Liver (tissue), 9 donors: ENCODE results near the gene KIT. TPM values are rescaled to one million over a fixed set of nuclear protein-coding genes. Genes with fewer than 3 reads are reported as not detected.

Experiments
- DNase-seq: peaks from one replicate; pipeline ENCODE4 v3.0.0-alpha.2; 2017; ENCODE audit warnings: low spot score
- H3K27ac ChIP-seq, 2 donors: one replicate each; pipeline ENCODE4 v1.7.0; 2013; ENCODE audit warnings: inconsistent platforms in 2 of 2, low read length in 2 of 2, control low read depth in 1 of 2, low read depth in 1 of 2, mild to moderate bottlenecking in 1 of 2
- H3K27me3 ChIP-seq, 4 donors: one replicate each; pipeline versions ENCODE4 v1.6.1 to v1.7.0; 2013; ENCODE audit warnings: low read length in 3 of 4, inconsistent platforms in 1 of 4, mild to moderate bottlenecking in 1 of 4, moderate library complexity in 1 of 4; ENCODE audit not compliant: control insufficient read depth in 4 of 4, insufficient read depth in 4 of 4
- H3K36me3 ChIP-seq, 4 donors: one replicate each; pipeline versions ENCODE4 v1.6.1 to v1.7.0; 2013; ENCODE audit warnings: low read length in 3 of 4, mild to moderate bottlenecking in 3 of 4, low read depth in 1 of 4, moderate library complexity in 1 of 4; ENCODE audit not compliant: control insufficient read depth in 4 of 4, insufficient read depth in 3 of 4
- H3K4me1 ChIP-seq, 4 donors: one replicate each; pipeline versions ENCODE4 v1.6.1 to v1.7.0; 2013; ENCODE audit warnings: low read length in 3 of 4, mild to moderate bottlenecking in 3 of 4, moderate library complexity in 1 of 4; ENCODE audit not compliant: control insufficient read depth in 4 of 4, insufficient read depth in 4 of 4
- H3K4me3 ChIP-seq, 3 donors: one replicate each; pipeline versions ENCODE4 v1.6.1 to v1.7.0; 2013; ENCODE audit warnings: low read length in 3 of 3, control low read depth in 1 of 3, low read depth in 1 of 3, mild to moderate bottlenecking in 1 of 3
- H3K9ac ChIP-seq, 2 donors: one replicate each; pipeline ENCODE4 v1.7.0; 2013; ENCODE audit warnings: low read length in 2 of 2, mild to moderate bottlenecking in 2 of 2, moderate library complexity in 2 of 2, control low read depth in 1 of 2, low read depth in 1 of 2
- H3K9me3 ChIP-seq, 4 donors: one replicate each; pipeline versions ENCODE4 v1.6.1 to v1.7.0; 2013; ENCODE audit warnings: low read length in 3 of 4; ENCODE audit not compliant: control insufficient read depth in 4 of 4
- EGR1 ChIP-seq, 2 donors: IDR thresholded peaks; 2 replicates each; pipeline ENCODE4 v1.6.1; 2016 to 2018; ENCODE audit warnings: antibody characterized with exemption in 2 of 2, low read depth in 2 of 2
- FOXA1 ChIP-seq: IDR thresholded peaks from 2 replicates; pipeline ENCODE4 v1.6.1; 2016; ENCODE audit warnings: antibody characterized with exemption
- FOXA2 ChIP-seq: IDR thresholded peaks from 2 replicates; pipeline ENCODE4 v1.6.1; 2016; ENCODE audit warnings: antibody characterized with exemption
- GABPA ChIP-seq, 2 donors: IDR thresholded peaks in 1 of 2; conservative IDR thresholded peaks in 1 of 2; 2 replicates each; pipeline ENCODE4 v1.6.1; 2016; ENCODE audit warnings: antibody characterized with exemption in 2 of 2, mild to moderate bottlenecking in 1 of 2, moderate library complexity in 1 of 2
- HNF4A ChIP-seq, 2 donors: conservative IDR thresholded peaks; 2 replicates each; pipeline ENCODE4 v1.6.1; 2016; ENCODE audit warnings: antibody characterized with exemption in 2 of 2, mild to moderate bottlenecking in 2 of 2
- HNF4G ChIP-seq: IDR thresholded peaks from 2 replicates; pipeline ENCODE4 v1.6.1; 2016; ENCODE audit warnings: antibody characterized with exemption
- JUND ChIP-seq, 2 donors: IDR thresholded peaks; 2 replicates each; pipeline ENCODE4 v1.6.1; 2016; ENCODE audit warnings: antibody characterized with exemption in 2 of 2
- NR2F2 ChIP-seq: IDR thresholded peaks from 2 replicates; pipeline ENCODE4 v1.6.1; 2016; ENCODE audit warnings: antibody characterized with exemption
- RAD21 ChIP-seq, 2 donors: IDR thresholded peaks; 2 replicates each; pipeline ENCODE4 v1.6.1; 2016; ENCODE audit warnings: antibody characterized with exemption in 2 of 2, mild to moderate bottlenecking in 2 of 2
- RXRA ChIP-seq, 2 donors: IDR thresholded peaks; 2 replicates each; pipeline ENCODE4 v1.6.1; 2017 to 2018; ENCODE audit warnings: antibody characterized with exemption in 2 of 2, mild to moderate bottlenecking in 1 of 2
- SP1 ChIP-seq: IDR thresholded peaks from 2 replicates; pipeline ENCODE4 v1.6.1; 2018; ENCODE audit warnings: antibody characterized with exemption, mild to moderate bottlenecking
- TAF1 ChIP-seq: conservative IDR thresholded peaks from 2 replicates; pipeline ENCODE4 v1.6.1; 2016; ENCODE audit warnings: antibody characterized with exemption, mild to moderate bottlenecking
- YY1 ChIP-seq: IDR thresholded peaks from 2 replicates; pipeline ENCODE4 v1.6.1; 2016; ENCODE audit warnings: antibody characterized with exemption, mild to moderate bottlenecking
- whole genome bisulfite sequencing: extraction: QIAGEN DNeasy Blood & Tissue Kit; methylation state at CpG from one replicate; pipeline ENCODE4 v1.1.7; 2013; 5-methylcytosine and 5-hydroxymethylcytosine counted together
- polyA plus RNA-seq, 2 donors: library from polyadenylated mRNA; stranded (reverse) in 1 of 2; unstranded in 1 of 2; fragments of 200-250 nt in 1 of 2; fragments of >200 nt in 1 of 2; fragmentation: Nextera tagmentation in 1 of 2; extraction: Ambion mirVana in 1 of 2; gene quantifications; one replicate each; pipeline versions ENCODE4 v1.2.1 to v1.2.3, GENCODE V29; 2013 to 2015
- total RNA-seq, 2 donors: library from RNA; depleted of rRNA; stranded (reverse); fragments of >200 nt; gene quantifications; one replicate each; pipeline ENCODE4 v1.2.3, GENCODE V29; 2014
- TF ChIP-seq, protein P1 (sequence below): IDR thresholded peaks from 2 replicates; pipeline ENCODE4 v1.6.1; 2016; ENCODE audit warnings: antibody characterized with exemption
- TF ChIP-seq, protein P2 (sequence below): IDR thresholded peaks from 2 replicates; pipeline ENCODE4 v1.6.1; 2016; ENCODE audit warnings: antibody characterized with exemption
- TF ChIP-seq, protein P3 (sequence below): fragments of 150-350 bp; IDR thresholded peaks from 2 replicates; pipeline ENCODE4 v1.5.1; 2017; ENCODE audit warnings: improper control_type of control experiment, low read depth, low read length; ENCODE audit not compliant: missing input control
- TF ChIP-seq, protein P4 (sequence below): IDR thresholded peaks from 2 replicates; pipeline ENCODE4 v1.6.1; 2016; ENCODE audit warnings: antibody characterized with exemption, mild to moderate bottlenecking
- TF ChIP-seq, protein P5 (sequence below): IDR thresholded peaks from 2 replicates; pipeline ENCODE4 v1.6.1; 2016; ENCODE audit warnings: antibody characterized with exemption
- donor health status: healthy.
- donor health status: healthy.
- donor health status: healthy.
- donor health status: healthy.
- donor health status: healthy.

Gene KIT
- total and polyA plus RNA-seq, 4 donors = 0.06 to 5.5 (median 0.96) TPM

DNA sequence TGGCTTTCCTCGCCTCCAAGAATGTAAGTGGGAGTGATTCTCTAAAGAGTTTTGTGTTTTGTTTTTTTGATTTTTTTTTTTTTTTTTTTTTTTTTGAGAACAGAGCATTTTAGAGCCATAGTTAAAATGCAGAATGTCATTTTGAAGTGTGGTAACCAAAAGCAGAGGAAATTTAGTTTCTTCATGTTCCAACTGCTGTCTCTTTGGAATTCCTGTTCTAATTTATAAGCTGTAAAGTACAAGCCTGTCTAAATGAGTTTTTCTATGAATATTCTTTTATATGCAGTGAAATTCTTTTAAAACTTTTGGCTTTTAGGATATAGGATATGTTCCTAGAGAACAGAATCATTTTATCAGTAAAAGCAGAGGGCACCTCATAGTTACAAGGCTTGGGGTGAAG lies 74.2 kb downstream of the KIT start:
- Histone ChIP-seq H3K36me3 (no peaks in the 10 kb centered on the region), H3K4me1 (no peaks in the 10 kb centered on the region), H3K27me3 (no peaks in the 10 kb centered on the region), H3K9ac (no peak overlapping the region), H3K27ac (no peak overlapping the region), H3K9me3 (no peaks in the 10 kb centered on the region), H3K4me3 (no peak overlapping the region)
- no peak for DNase-seq
- TF ChIP-seq YY1 (no peak), EGR1 (IDR thresholded peaks at IDR 0.05; ENCODE audit: low read depth in 2 of 2) (no peak), FOXA2 (no peak), HNF4A (conservative IDR thresholded peaks at IDR 0.05) (no peak), RXRA (IDR thresholded peaks at IDR 0.05) (no peak), HNF4G (no peak), TAF1 (no peak)
- TF ChIP-seq, protein P1, sequence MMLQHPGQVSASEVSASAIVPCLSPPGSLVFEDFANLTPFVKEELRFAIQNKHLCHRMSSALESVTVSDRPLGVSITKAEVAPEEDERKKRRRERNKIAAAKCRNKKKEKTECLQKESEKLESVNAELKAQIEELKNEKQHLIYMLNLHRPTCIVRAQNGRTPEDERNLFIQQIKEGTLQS = no peak
- TF ChIP-seq, protein P2, sequence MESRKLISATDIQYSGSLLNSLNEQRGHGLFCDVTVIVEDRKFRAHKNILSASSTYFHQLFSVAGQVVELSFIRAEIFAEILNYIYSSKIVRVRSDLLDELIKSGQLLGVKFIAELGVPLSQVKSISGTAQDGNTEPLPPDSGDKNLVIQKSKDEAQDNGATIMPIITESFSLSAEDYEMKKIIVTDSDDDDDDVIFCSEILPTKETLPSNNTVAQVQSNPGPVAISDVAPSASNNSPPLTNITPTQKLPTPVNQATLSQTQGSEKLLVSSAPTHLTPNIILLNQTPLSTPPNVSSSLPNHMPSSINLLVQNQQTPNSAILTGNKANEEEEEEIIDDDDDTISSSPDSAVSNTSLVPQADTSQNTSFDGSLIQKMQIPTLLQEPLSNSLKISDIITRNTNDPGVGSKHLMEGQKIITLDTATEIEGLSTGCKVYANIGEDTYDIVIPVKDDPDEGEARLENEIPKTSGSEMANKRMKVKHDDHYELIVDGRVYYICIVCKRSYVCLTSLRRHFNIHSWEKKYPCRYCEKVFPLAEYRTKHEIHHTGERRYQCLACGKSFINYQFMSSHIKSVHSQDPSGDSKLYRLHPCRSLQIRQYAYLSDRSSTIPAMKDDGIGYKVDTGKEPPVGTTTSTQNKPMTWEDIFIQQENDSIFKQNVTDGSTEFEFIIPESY = no peak
- TF ChIP-seq, protein P3, sequence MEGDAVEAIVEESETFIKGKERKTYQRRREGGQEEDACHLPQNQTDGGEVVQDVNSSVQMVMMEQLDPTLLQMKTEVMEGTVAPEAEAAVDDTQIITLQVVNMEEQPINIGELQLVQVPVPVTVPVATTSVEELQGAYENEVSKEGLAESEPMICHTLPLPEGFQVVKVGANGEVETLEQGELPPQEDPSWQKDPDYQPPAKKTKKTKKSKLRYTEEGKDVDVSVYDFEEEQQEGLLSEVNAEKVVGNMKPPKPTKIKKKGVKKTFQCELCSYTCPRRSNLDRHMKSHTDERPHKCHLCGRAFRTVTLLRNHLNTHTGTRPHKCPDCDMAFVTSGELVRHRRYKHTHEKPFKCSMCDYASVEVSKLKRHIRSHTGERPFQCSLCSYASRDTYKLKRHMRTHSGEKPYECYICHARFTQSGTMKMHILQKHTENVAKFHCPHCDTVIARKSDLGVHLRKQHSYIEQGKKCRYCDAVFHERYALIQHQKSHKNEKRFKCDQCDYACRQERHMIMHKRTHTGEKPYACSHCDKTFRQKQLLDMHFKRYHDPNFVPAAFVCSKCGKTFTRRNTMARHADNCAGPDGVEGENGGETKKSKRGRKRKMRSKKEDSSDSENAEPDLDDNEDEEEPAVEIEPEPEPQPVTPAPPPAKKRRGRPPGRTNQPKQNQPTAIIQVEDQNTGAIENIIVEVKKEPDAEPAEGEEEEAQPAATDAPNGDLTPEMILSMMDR = no peak
- WGBS = 92% methylated on average over 1 of the region's 1 CpG

DNA sequence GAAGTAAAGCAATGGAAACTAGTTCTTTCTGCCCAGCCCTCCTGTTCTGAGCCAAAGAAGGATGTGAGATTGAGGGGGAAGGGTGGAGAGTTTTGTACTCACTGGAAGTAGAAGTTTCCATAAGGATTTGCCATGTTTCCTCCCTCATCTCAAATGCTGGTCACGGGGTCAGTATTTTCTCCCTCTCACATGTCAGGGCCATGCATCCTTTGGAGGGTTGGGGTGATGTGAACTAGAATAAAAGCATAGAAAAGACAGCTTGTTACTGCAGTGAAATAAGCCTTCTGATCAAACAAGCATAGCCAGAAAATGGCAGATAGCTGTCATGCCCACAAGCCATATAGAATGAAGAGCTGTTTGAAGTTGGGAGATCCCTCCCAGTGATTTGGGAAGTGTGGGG lies 79.7 kb downstream of the KIT start:
- no peaks in the 10 kb centered on the region for H3K27me3 ChIP-seq
- H3K9ac ChIP-seq = no peak overlapping the region
- peaks cover 0 to 1% (median 0%) of the 10 kb centered on the region in 4 donors for H3K36me3 ChIP-seq
- H3K27ac ChIP-seq = no peak overlapping the region
- no peaks in the 10 kb centered on the region for H3K4me1 ChIP-seq
- no peak overlapping the region for H3K4me3 ChIP-seq
- no peak for DNase-seq
- no peaks in the 10 kb centered on the region for H3K9me3 ChIP-seq
- TF ChIP-seq NR2F2 (no peak), HNF4G (no peak), RXRA (IDR thresholded peaks at IDR 0.05) (no peak), FOXA2 (no peak), SP1 (no peak), TAF1 (no peak), YY1 (no peak), FOXA1 (no peak), EGR1 (IDR thresholded peaks at IDR 0.05; ENCODE audit: low read depth in 2 of 2) (no peak), JUND (IDR thresholded peaks at IDR 0.05) (no peak), HNF4A (conservative IDR thresholded peaks at IDR 0.05) (no peak), RAD21 (IDR thresholded peaks at IDR 0.05) (no peak), GABPA (IDR thresholded peaks at IDR 0.05 in 1 of 2, conservative IDR thresholded peaks at IDR 0.05 in 1 of 2) (no peak)
- TF ChIP-seq, protein P3 = no peak
- TF ChIP-seq, protein P4, sequence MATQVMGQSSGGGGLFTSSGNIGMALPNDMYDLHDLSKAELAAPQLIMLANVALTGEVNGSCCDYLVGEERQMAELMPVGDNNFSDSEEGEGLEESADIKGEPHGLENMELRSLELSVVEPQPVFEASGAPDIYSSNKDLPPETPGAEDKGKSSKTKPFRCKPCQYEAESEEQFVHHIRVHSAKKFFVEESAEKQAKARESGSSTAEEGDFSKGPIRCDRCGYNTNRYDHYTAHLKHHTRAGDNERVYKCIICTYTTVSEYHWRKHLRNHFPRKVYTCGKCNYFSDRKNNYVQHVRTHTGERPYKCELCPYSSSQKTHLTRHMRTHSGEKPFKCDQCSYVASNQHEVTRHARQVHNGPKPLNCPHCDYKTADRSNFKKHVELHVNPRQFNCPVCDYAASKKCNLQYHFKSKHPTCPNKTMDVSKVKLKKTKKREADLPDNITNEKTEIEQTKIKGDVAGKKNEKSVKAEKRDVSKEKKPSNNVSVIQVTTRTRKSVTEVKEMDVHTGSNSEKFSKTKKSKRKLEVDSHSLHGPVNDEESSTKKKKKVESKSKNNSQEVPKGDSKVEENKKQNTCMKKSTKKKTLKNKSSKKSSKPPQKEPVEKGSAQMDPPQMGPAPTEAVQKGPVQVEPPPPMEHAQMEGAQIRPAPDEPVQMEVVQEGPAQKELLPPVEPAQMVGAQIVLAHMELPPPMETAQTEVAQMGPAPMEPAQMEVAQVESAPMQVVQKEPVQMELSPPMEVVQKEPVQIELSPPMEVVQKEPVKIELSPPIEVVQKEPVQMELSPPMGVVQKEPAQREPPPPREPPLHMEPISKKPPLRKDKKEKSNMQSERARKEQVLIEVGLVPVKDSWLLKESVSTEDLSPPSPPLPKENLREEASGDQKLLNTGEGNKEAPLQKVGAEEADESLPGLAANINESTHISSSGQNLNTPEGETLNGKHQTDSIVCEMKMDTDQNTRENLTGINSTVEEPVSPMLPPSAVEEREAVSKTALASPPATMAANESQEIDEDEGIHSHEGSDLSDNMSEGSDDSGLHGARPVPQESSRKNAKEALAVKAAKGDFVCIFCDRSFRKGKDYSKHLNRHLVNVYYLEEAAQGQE = no peak
- TF ChIP-seq, protein P5, sequence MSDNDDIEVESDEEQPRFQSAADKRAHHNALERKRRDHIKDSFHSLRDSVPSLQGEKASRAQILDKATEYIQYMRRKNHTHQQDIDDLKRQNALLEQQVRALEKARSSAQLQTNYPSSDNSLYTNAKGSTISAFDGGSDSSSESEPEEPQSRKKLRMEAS = no peak
- TF ChIP-seq, protein P1 = no peak
- TF ChIP-seq, protein P2 = no peak
- WGBS = 84% methylated on average over 1 of the region's 1 CpG
